ENCODE data around the gene TEK. TPM values are rescaled to one million over a fixed set of nuclear protein-coding genes. Genes with fewer than 3 reads are reported as not detected.

Gene TEK
- total and polyA plus RNA-seq, 3 donors from 2014 or later: 3.2 to 3.9 (median 3.7) TPM

GRCh38 chr9:27193886-27194285, 84.9 kb downstream of the TEK start:
- no peaks in the 10 kb centered on the region for H3K36me3 ChIP-seq (ENCODE audit: low read depth, missing control alignments)
- no peak for TF ChIP-seq POLR2A (IDR thresholded peaks at IDR 0.05)
- no peak for TF ChIP-seq CTCF (IDR thresholded peaks at IDR 0.05)
- H3K4me3 ChIP-seq: no peak overlapping the region
- intact Hi-C loops (cut with DNase I; ENCODE audit: low total_unique reads): no loop called here
- H3K27ac ChIP-seq: no peak overlapping the region
- H3K27me3 ChIP-seq: no peaks in the 10 kb centered on the region
- no peaks in the 10 kb centered on the region for H3K9me3 ChIP-seq
- no peaks in the 10 kb centered on the region for H3K4me1 ChIP-seq
- WGBS, 2 donors: 83 to 92% methylated on average over 1 of the region's 1 CpG
- no peak for DNase-seq

GRCh38 chr9:27194401-27195091, 85.5 kb downstream of the TEK start:
- Histone ChIP-seq H3K4me3 (no peak overlapping the region), H3K9me3 (no peaks in the 10 kb centered on the region), H3K27ac (no peak overlapping the region), H3K4me1 (no peaks in the 10 kb centered on the region), H3K36me3 (ENCODE audit: low read depth, missing control alignments) (no peaks in the 10 kb centered on the region), H3K27me3 (no peaks in the 10 kb centered on the region)
- WGBS, 2 donors: 64 to 76% methylated on average over 5 of the region's 5 CpGs
- intact Hi-C loops (cut with DNase I; ENCODE audit: low total_unique reads): no loop called here
- TF ChIP-seq POLR2A (IDR thresholded peaks at IDR 0.05) (no peak), CTCF (IDR thresholded peaks at IDR 0.05) (no peak)
- no peak for DNase-seq

- intact Hi-C loops (cut with DNase I; ENCODE audit: low total_unique reads): no loop called here
- H3K27me3 ChIP-seq: no peaks in the 10 kb centered on the region
- no peak for DNase-seq
- WGBS, 2 donors: 86% methylated on average over 3 of the region's 3 CpGs
- no peak overlapping the region for H3K4me3 ChIP-seq
- H3K9me3 ChIP-seq: no peaks in the 10 kb centered on the region
- TF ChIP-seq POLR2A (IDR thresholded peaks at IDR 0.05) (no peak), CTCF (IDR thresholded peaks at IDR 0.05) (no peak)
- H3K4me1 ChIP-seq: no peaks in the 10 kb centered on the region
- H3K36me3 ChIP-seq (ENCODE audit: low read depth, missing control alignments): no peaks in the 10 kb centered on the region
- no peak overlapping the region for H3K27ac ChIP-seq
These were observed 86.2 kb downstream of the TEK start for GRCh38 chr9:27195191-27195590.

GRCh38 chr9:27196383-27196782, 87.4 kb downstream of the TEK start:
- H3K4me3 ChIP-seq: no peak overlapping the region
- H3K36me3 ChIP-seq (ENCODE audit: low read depth, missing control alignments): no peaks in the 10 kb centered on the region
- TF ChIP-seq POLR2A (IDR thresholded peaks at IDR 0.05) (no peak), CTCF (IDR thresholded peaks at IDR 0.05) (no peak)
- 84 to 96% methylated on average over 3 of the region's 3 CpGs for WGBS, 2 donors
- intact Hi-C loops (cut with DNase I; ENCODE audit: low total_unique reads): no loop called here
- no peak for DNase-seq
- no peak overlapping the region for H3K27ac ChIP-seq
- H3K27me3 ChIP-seq: no peaks in the 10 kb centered on the region
- no peaks in the 10 kb centered on the region for H3K4me1 ChIP-seq
- H3K9me3 ChIP-seq: no peaks in the 10 kb centered on the region

- H3K9me3 ChIP-seq: no peaks in the 10 kb centered on the region
- H3K4me3 ChIP-seq: no peak overlapping the region
- no peak overlapping the region for H3K27ac ChIP-seq
- H3K36me3 ChIP-seq (ENCODE audit: low read depth, missing control alignments): no peaks in the 10 kb centered on the region
- no peak for DNase-seq
- TF ChIP-seq CTCF (IDR thresholded peaks at IDR 0.05): no peak
- no peak for TF ChIP-seq POLR2A (IDR thresholded peaks at IDR 0.05)
- no peaks in the 10 kb centered on the region for H3K27me3 ChIP-seq
- intact Hi-C loops (cut with DNase I; ENCODE audit: low total_unique reads): no loop called here
- H3K4me1 ChIP-seq: no peaks in the 10 kb centered on the region
These were observed 89.2 kb downstream of the TEK start for GRCh38 chr9:27198190-27198589.

Data from testis (tissue), 3 donors.